H1 (cell line): Measurements from ENCODE around the gene ARHGAP42. TPM values are rescaled to one million over a fixed set of nuclear protein-coding genes. Genes with fewer than 3 reads are reported as not detected.

Source experiments
- CTCF ChIA-PET: fragments of 300-600 bp; sonication (Branson Sonifier 250); formaldehyde crosslinking; loops from one replicate; lab custom pipeline; 2021; ENCODE audit not compliant: partially characterized antibody; lab: Charles Lee
- POLR2A ChIA-PET: fragments of 300-600 bp; sonication (Branson Sonifier 250); formaldehyde crosslinking; loops from one replicate; lab custom pipeline; 2021; ENCODE audit warnings: inconsistent platforms; ENCODE audit not compliant: partially characterized antibody; lab: Charles Lee
- DNase-seq, 2 experiments: peaks; one replicate each; pipeline versions ENCODE4 v3.0.0 to v3.0.0-alpha.2; 2010 to 2022; ENCODE audit warnings: low spot score in 2 of 2, low read depth in 1 of 2, mixed read lengths in 1 of 2
- FAIRE-seq: peaks from 2 replicates; lab custom pipeline; 2011; peaks lifted over from hg19 to GRCh38; lab: Jason Lieb, UNC
- H2AFZ ChIP-seq: 2 replicates; pipeline ENCODE4 v1.8.1; 2012; ENCODE audit warnings: low read length, inconsistent platforms
- H2AK5ac ChIP-seq: 2 replicates; pipeline ENCODE4 v1.6.1; 2013; ENCODE audit warnings: low read depth, low read length
- H2BK120ac ChIP-seq: replicated peaks from 2 replicates; pipeline ENCODE3; 2013; ENCODE audit warnings: low read depth, low read length, inconsistent platforms
- H2BK12ac ChIP-seq: 2 replicates; pipeline ENCODE4 v1.6.1; 2013; ENCODE audit warnings: low read depth, low read length
- H2BK15ac ChIP-seq: 2 replicates; pipeline ENCODE4 v1.6.1; 2013; ENCODE audit warnings: low read length
- H2BK20ac ChIP-seq: 2 replicates; pipeline ENCODE4 v1.6.1; 2013; ENCODE audit warnings: low read length
- H2BK5ac ChIP-seq: 2 replicates; pipeline ENCODE4 v1.6.1; 2013; ENCODE audit warnings: low read depth, low read length
- H3K14ac ChIP-seq: 2 replicates; pipeline ENCODE4 v1.6.1; 2013; ENCODE audit warnings: inconsistent platforms; ENCODE audit not compliant: insufficient read length
- H3K18ac ChIP-seq: 2 replicates; pipeline ENCODE4 v1.6.1; 2013; ENCODE audit warnings: low read length; ENCODE audit errors: extremely low read depth
- H3K23ac ChIP-seq: 2 replicates; pipeline ENCODE4 v1.6.1; 2013; ENCODE audit warnings: inconsistent platforms; ENCODE audit not compliant: insufficient read length
- H3K23me2 ChIP-seq: 2 replicates; pipeline ENCODE4 v1.6.1; 2013; ENCODE audit warnings: low read depth, low read length
- H3K27ac ChIP-seq: 2 replicates; pipeline ENCODE4 v1.6.1; 2011; ENCODE audit warnings: low read depth, low read length, inconsistent platforms
- H3K27me3 ChIP-seq, 4 experiments: replicated peaks in 1 of 4; 1 replicate in 1 of 4; 2 replicates in 3 of 4; pipeline versions ENCODE4 v1.6.1 to v1.8.1; 2011 to 2013; ENCODE audit warnings: low read length in 3 of 4, mild to moderate bottlenecking in 3 of 4, inconsistent platforms in 2 of 4, mixed read lengths in 2 of 4, moderate library complexity in 1 of 4; ENCODE audit not compliant: control insufficient read depth in 3 of 4, insufficient read depth in 3 of 4; ENCODE audit errors: extremely low read depth in 1 of 4
- H3K36me3 ChIP-seq, 4 experiments: 2 replicates each; pipeline versions ENCODE4 v1.6.1 to v1.8.1; 2011 to 2013; ENCODE audit warnings: mild to moderate bottlenecking in 4 of 4, low read length in 3 of 4, moderate library complexity in 2 of 4, control low read depth in 1 of 4, inconsistent platforms in 1 of 4; ENCODE audit not compliant: insufficient read depth in 4 of 4, control insufficient read depth in 2 of 4
- H3K4ac ChIP-seq: replicated peaks from 2 replicates; pipeline ENCODE3; 2013; ENCODE audit warnings: low read length, low read depth, mixed read lengths, inconsistent platforms; ENCODE audit not compliant: insufficient read length
- H3K4me1 ChIP-seq, 4 experiments: replicated peaks in 1 of 4; 1 replicate in 1 of 4; 2 replicates in 3 of 4; pipeline versions ENCODE4 v1.6.1 to v1.8.1; 2011 to 2013; ENCODE audit warnings: low read length in 3 of 4, inconsistent platforms in 2 of 4, mixed read lengths in 1 of 4; ENCODE audit not compliant: insufficient read depth in 4 of 4, control insufficient read depth in 3 of 4
- H3K4me2 ChIP-seq, 2 experiments: 2 replicates each; pipeline versions ENCODE4 v1.6.1 to v1.8.1; 2011 to 2013; ENCODE audit warnings: low read depth in 2 of 2, low read length in 2 of 2, control low read depth in 1 of 2, inconsistent platforms in 1 of 2, mild to moderate bottlenecking in 1 of 2; ENCODE audit not compliant: insufficient read depth in 1 of 2
- H3K4me3 ChIP-seq, 4 experiments: fragments of 200-600, 300-600 bp in 1 of 4; sonication (generic), shearing (Covaris generic), sonication (Bioruptor Twin) in 1 of 4; 2 replicates each; pipeline versions ENCODE4 v1.5.1 to v1.8.1; 2011 to 2016; ENCODE audit warnings: low read length in 4 of 4, low read depth in 3 of 4, control low read depth in 2 of 4, inconsistent platforms in 2 of 4, mild to moderate bottlenecking in 2 of 4, mixed read lengths in 1 of 4, moderate library complexity in 1 of 4; ENCODE audit not compliant: insufficient read depth in 2 of 4; ENCODE audit errors: extremely low read depth in 1 of 4
- H3K56ac ChIP-seq: replicated peaks from 2 replicates; pipeline ENCODE3; 2013; ENCODE audit warnings: low read depth, mild to moderate bottlenecking, mixed read lengths, low read length, inconsistent platforms; ENCODE audit not compliant: insufficient read length
- H3K79me1 ChIP-seq: 2 replicates; pipeline ENCODE4 v1.6.1; 2013; ENCODE audit warnings: low read depth, low read length, control low read depth
- H3K79me2 ChIP-seq, 2 experiments: 2 replicates each; pipeline versions ENCODE4 v1.6.1 to v1.8.1; 2012 to 2013; ENCODE audit warnings: low read length in 2 of 2, mild to moderate bottlenecking in 2 of 2, inconsistent platforms in 1 of 2; ENCODE audit not compliant: insufficient read depth in 2 of 2, control insufficient read depth in 1 of 2
- H3K9ac ChIP-seq, 4 experiments: replicated peaks in 1 of 4; 1 replicate in 1 of 4; 2 replicates in 3 of 4; pipeline versions ENCODE4 v1.6.1 to v1.8.1; 2011 to 2013; ENCODE audit warnings: low read depth in 3 of 4, low read length in 3 of 4, control low read depth in 2 of 4, mild to moderate bottlenecking in 2 of 4, moderate library complexity in 2 of 4, inconsistent platforms in 1 of 4; ENCODE audit errors: extremely low read depth in 1 of 4
- H3K9me3 ChIP-seq, 2 experiments: 2 replicates each; pipeline versions ENCODE4 v1.6.1 to v1.8.1; 2012 to 2013; ENCODE audit warnings: mild to moderate bottlenecking in 2 of 2, moderate library complexity in 2 of 2, control low read depth in 1 of 2, inconsistent platforms in 1 of 2, low read depth in 1 of 2, low read length in 1 of 2, mixed read lengths in 1 of 2; ENCODE audit not compliant: insufficient read depth in 2 of 2
- H4K20me1 ChIP-seq, 2 experiments: replicated peaks in 1 of 2; 2 replicates each; pipeline versions ENCODE3 to v1.8.1; 2011 to 2013; ENCODE audit warnings: inconsistent platforms in 2 of 2, low read length in 2 of 2, mild to moderate bottlenecking in 1 of 2; ENCODE audit not compliant: insufficient read depth in 2 of 2, control insufficient read depth in 1 of 2
- H4K5ac ChIP-seq: 2 replicates; pipeline ENCODE4 v1.6.1; 2013; ENCODE audit warnings: low read length, low read depth, mixed read lengths, inconsistent platforms; ENCODE audit not compliant: insufficient read length
- H4K8ac ChIP-seq: 2 replicates; pipeline ENCODE4 v1.8.0; 2013; ENCODE audit warnings: mild to moderate bottlenecking, moderate library complexity, low read length, inconsistent platforms; ENCODE audit not compliant: insufficient read depth; ENCODE audit errors: extremely low read depth
- H4K91ac ChIP-seq: replicated peaks from 2 replicates; pipeline ENCODE3; 2013; ENCODE audit warnings: low read length, mixed read lengths, inconsistent platforms; ENCODE audit not compliant: insufficient read length
- ASH2L ChIP-seq: fragments of 200-600, 300-600 bp; sonication (generic); IDR thresholded peaks from one replicate; pipeline ENCODE4 v1.7.1; 2017; ENCODE audit warnings: low read length
- ATF2 ChIP-seq: IDR thresholded peaks from 2 replicates; pipeline ENCODE4 v1.6.1; 2012; ENCODE audit warnings: low read length, inconsistent platforms
- BRCA1 ChIP-seq: IDR thresholded peaks from 2 replicates; pipeline ENCODE4 v1.6.1; 2012; ENCODE audit warnings: low read depth, low read length, improper control_type of control experiment
- CBX8 ChIP-seq: fragments of 300-800, 300-1000 bp; sonication (generic); IDR thresholded peaks from 2 replicates; pipeline ENCODE4 v1.7.1; 2016; ENCODE audit warnings: low read depth, low read length, borderline replicate concordance
- E2F6 ChIP-seq: IDR thresholded peaks from 2 replicates; pipeline ENCODE4 v1.6.1; 2012; ENCODE audit warnings: inconsistent platforms
- KDM4A ChIP-seq: IDR thresholded peaks from one replicate; pipeline ENCODE4 v1.7.1; 2012; ENCODE audit warnings: low read depth, mild to moderate bottlenecking, moderate library complexity, low read length, inconsistent platforms; ENCODE audit not compliant: severe bottlenecking
- MAX ChIP-seq: IDR thresholded peaks from 2 replicates; pipeline ENCODE4 v1.6.1; 2012; ENCODE audit warnings: inconsistent platforms
- POLR2A ChIP-seq, 2 experiments: IDR thresholded peaks; 1 replicate in 1 of 2; 2 replicates in 1 of 2; pipeline ENCODE4 v1.6.1; 2011; ENCODE audit warnings: low read depth in 2 of 2, low read length in 2 of 2, mild to moderate bottlenecking in 2 of 2; ENCODE audit errors: control extremely low read depth in 1 of 2
- RAD21 ChIP-seq, 2 experiments: IDR thresholded peaks in 1 of 2; conservative IDR thresholded peaks in 1 of 2; 2 replicates each; pipeline ENCODE4 v1.6.1; 2011; ENCODE audit warnings: low read depth in 2 of 2, low read length in 2 of 2, improper control_type of control experiment in 1 of 2, inconsistent platforms in 1 of 2, mild to moderate bottlenecking in 1 of 2, moderate library complexity in 1 of 2
- SIN3A ChIP-seq, 2 experiments: IDR thresholded peaks in 1 of 2; conservative IDR thresholded peaks in 1 of 2; 2 replicates each; pipeline ENCODE4 v1.6.1; 2011 to 2012; ENCODE audit warnings: low read length in 2 of 2, improper control_type of control experiment in 1 of 2, low read depth in 1 of 2, mild to moderate bottlenecking in 1 of 2
- SP4 ChIP-seq: IDR thresholded peaks from 2 replicates; pipeline ENCODE4 v1.6.1; 2012; ENCODE audit warnings: low read length, inconsistent platforms
- TAF1 ChIP-seq: IDR thresholded peaks from 2 replicates; pipeline ENCODE4 v1.6.1; 2011; ENCODE audit warnings: mild to moderate bottlenecking, low read depth, low read length
- WGBS, 2 experiments: shearing (Covaris generic) in 1 of 2; methylation state at CpG; one replicate each; pipeline versions ENCODE4 v1.1.6 to v1.1.7; 2013 to 2015; ENCODE audit warnings: low lambda C conversion rate in 2 of 2, mixed read lengths in 2 of 2, inconsistent platforms in 1 of 2, low coverage in 1 of 2, missing lambda C conversion rate in 1 of 2; ENCODE audit not compliant: insufficient replicate concordance in 2 of 2, insufficient coverage in 1 of 2, insufficient read length in 1 of 2; ENCODE audit errors: extremely low coverage in 1 of 2, missing lambda C conversion rate in 1 of 2; 5-methylcytosine and 5-hydroxymethylcytosine counted together
- polyA plus RNA-seq, 7 experiments: library from polyadenylated mRNA; depleted of rRNA in 3 of 7; stranded (reverse) in 5 of 7; unstranded in 2 of 7; fragments of >200 nt in 5 of 7; fragments of 200-250 nt in 2 of 7; gene quantifications; 1 replicate in 5 of 7; 2 replicates in 1 of 7; 4 replicates in 1 of 7; pipeline versions ENCODE4 v1.2.1 to v1.2.3, GENCODE V29; 2011 to 2013; ENCODE audit warnings: missing spikeins in 2 of 7, mixed read lengths in 2 of 7
- total RNA-seq: library from RNA; stranded (reverse); fragmentation: NEBNext Ultra II Directional; extraction: Animal tissue kit (Norgen Biotek cat#: 25700); gene quantifications from 2 replicates; pipeline ENCODE4 v1.2.1, GENCODE V29; 2021

The ARHGAP42 gene
- total and polyA plus RNA-seq, 2 of the 8 experiments (the other 6 are each of a cell fraction or from before 2014, with no cell fraction given): 22.2 to 33.5 TPM

GRCh38 chr11:100923555-100923954 is 236.5 kb downstream of the ARHGAP42 start:
- Histone ChIP-seq H3K18ac (no peak overlapping the region), H4K20me1 (no peaks in the 10 kb centered on the region), H3K56ac (no peak overlapping the region), H3K9ac (no peak overlapping the region), H3K27me3 (no peaks in the 10 kb centered on the region), H2AFZ (no peak overlapping the region), H4K8ac (no peak overlapping the region), H4K5ac (no peak overlapping the region), H4K91ac (no peak overlapping the region), H3K4me2 (no peak overlapping the region), H2BK5ac (no peak overlapping the region), H3K79me1 (no peaks in the 10 kb centered on the region), H3K36me3 (no peaks in the 10 kb centered on the region), H3K23me2 (no peaks in the 10 kb centered on the region), H3K4me3 (no peak overlapping the region), H3K79me2 (no peaks in the 10 kb centered on the region), H2BK12ac (no peak overlapping the region), H2AK5ac (no peak overlapping the region), H2BK120ac (no peak overlapping the region), H3K4me1 (peaks cover 0 to 4% (median 0%) of the 10 kb centered on the region in 4 experiments; a peak in 1 of 7 replicates), H2BK15ac (no peak overlapping the region), H3K9me3 (no peaks in the 10 kb centered on the region), H2BK20ac (no peak overlapping the region), H3K27ac (no peak overlapping the region), H3K14ac (no peak overlapping the region), H3K4ac (no peak overlapping the region), H3K23ac (no peak overlapping the region)
- no peak for DNase-seq
- no peak for TF ChIP-seq BRCA1
- TF ChIP-seq POLR2A (IDR thresholded peaks at IDR 0.05; ENCODE audit: control extremely low read depth in 1 of 2, low read depth in 2 of 2, low read length in 2 of 2): no peak
- TF ChIP-seq ATF2: no peak
- TF ChIP-seq SP4: no peak
- no peak for TF ChIP-seq TAF1
- TF ChIP-seq E2F6: no peak
- no peak for TF ChIP-seq CBX8
- TF ChIP-seq KDM4A: no peak
- no peak for TF ChIP-seq MAX
- TF ChIP-seq SIN3A (conservative IDR thresholded peaks at IDR 0.05 in 1 of 2, IDR thresholded peaks at IDR 0.05 in 1 of 2; ENCODE audit: low read depth in 1 of 2, low read length in 2 of 2): no peak
- no peak for TF ChIP-seq RAD21 (IDR thresholded peaks at IDR 0.05 in 1 of 2, conservative IDR thresholded peaks at IDR 0.05 in 1 of 2; ENCODE audit: low read depth in 2 of 2, low read length in 2 of 2)
- TF ChIP-seq ASH2L: no peak
- WGBS, 2 experiments: 88% methylated on average over 2 of the region's 2 CpGs; no CpG with 5 or more reads in 1 of the 2 experiments
- no peak for FAIRE-seq
- CTCF ChIA-PET: interaction anchor here (0.9 to 1.6 kb wide), 3 partner anchors 8 to 347 kb away, joined by 3 to 6 read pairs (median 3); no protein-coding TSS in a partner anchor
- POLR2A ChIA-PET: no interaction called here
